Body of pancreas (tissue), 4 donors: Measurements from ENCODE around the gene STAMBP.

Source experiments
- CTCF ChIP-seq, 7 experiments: fragments of 450-650 bp in 4 of 7; fragments of 200-600 bp in 3 of 7; sonication (generic) in 3 of 7; IDR thresholded peaks; one replicate each; pipeline ENCODE4 v1.5.1; 2016 to 2019; ENCODE audit warnings: antibody characterized with exemption in 7 of 7
- POLR2A ChIP-seq, 3 donors: fragments of 450-650 bp; IDR thresholded peaks; one replicate each; pipeline ENCODE4 v1.6.1; 2016; ENCODE audit warnings: antibody characterized with exemption in 3 of 3, mild to moderate bottlenecking in 2 of 3

DNA sequence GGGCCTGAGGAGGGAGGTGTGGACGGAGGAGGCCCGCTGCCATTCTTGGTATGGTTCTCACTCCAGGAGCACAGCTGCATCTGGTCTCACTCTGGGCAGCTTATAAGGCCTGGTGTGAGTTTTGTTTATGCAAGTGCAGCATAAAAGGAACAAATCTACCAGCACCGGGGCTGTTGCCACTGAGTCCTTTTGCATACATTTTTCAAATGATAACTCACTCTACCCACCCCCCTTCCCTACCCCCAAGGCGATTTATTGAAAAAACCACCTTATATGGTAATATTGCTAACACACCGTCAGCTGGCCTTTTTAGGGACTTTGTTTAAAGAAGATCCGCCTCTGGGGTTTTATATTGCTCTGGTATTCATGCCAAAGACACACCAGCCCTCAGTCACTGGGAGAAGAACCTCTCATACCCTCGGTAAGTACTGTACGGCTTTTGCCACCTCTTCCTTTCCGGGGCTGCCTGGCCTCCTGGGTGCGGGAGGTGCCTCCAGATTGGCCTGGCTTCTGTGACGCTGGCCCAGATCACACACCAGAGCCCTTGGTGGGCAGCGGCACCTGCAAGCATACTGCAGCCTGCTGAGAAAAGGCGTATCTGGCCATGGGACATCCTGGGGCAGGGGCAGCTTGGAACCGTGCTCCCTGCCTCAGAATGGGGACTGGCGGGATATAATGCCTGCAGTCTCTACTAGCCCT lies 64.0 kb downstream of the STAMBP start, which contains the start of gene ACTG2:
- TF ChIP-seq CTCF (IDR thresholded peaks at IDR 0.05) (no peak), POLR2A (IDR thresholded peaks at IDR 0.05) (no peak)
